Neural cell (in vitro differentiated cells): ENCODE measurements around the gene IFITM2. TPM values are rescaled to one million over a fixed set of nuclear protein-coding genes. Genes with fewer than 3 reads are reported as not detected.

Experiments used
- H2AFZ ChIP-seq: fragments of 200-600, 300-800 bp; sonication (generic), shearing (Covaris generic); 2 replicates; pipeline ENCODE4 v1.6.0; 2014; ENCODE audit warnings: low read depth, mild to moderate bottlenecking, antibody characterized with exemption, low read length, moderate library complexity
- H3F3A ChIP-seq: fragments of 200-600 bp; shearing (Covaris generic); 2 replicates; pipeline ENCODE4 v1.6.1; 2016; ENCODE audit warnings: mild to moderate bottlenecking, moderate library complexity, mixed read lengths, antibody characterized with exemption, low read length; ENCODE audit not compliant: insufficient read depth, poor library complexity, severe bottlenecking
- H3K27ac ChIP-seq: fragments of 200-600, 300-800 bp; sonication (generic), shearing (Covaris generic); 2 replicates; pipeline ENCODE4 v1.5.1; 2014; ENCODE audit warnings: mild to moderate bottlenecking, low read length, moderate library complexity
- H3K27me3 ChIP-seq: fragments of 300-800, 200-600 bp; sonication (generic), shearing (Covaris generic); 2 replicates; pipeline ENCODE4 v1.6.0; 2014; ENCODE audit warnings: mild to moderate bottlenecking, low read depth, low read length, moderate library complexity; ENCODE audit not compliant: insufficient read depth
- H3K36me3 ChIP-seq: fragments of 300-800, 200-600 bp; sonication (generic), shearing (Covaris generic); 2 replicates; pipeline ENCODE4 v1.5.1; 2014; ENCODE audit warnings: mild to moderate bottlenecking, antibody characterized with exemption, low read length, moderate library complexity; ENCODE audit not compliant: insufficient read depth
- H3K4me2 ChIP-seq: fragments of 300-800, 200-600 bp; sonication (generic), shearing (Covaris generic); 2 replicates; pipeline ENCODE4 v1.6.0; 2014; ENCODE audit warnings: mild to moderate bottlenecking, low read length
- H3K4me3 ChIP-seq: fragments of 300-800, 200-600 bp; sonication (generic), shearing (Covaris generic); 2 replicates; pipeline ENCODE4 v1.5.1; 2014; ENCODE audit warnings: mild to moderate bottlenecking, low read length, moderate library complexity
- H3K79me2 ChIP-seq: fragments of 200-600 bp; shearing (Covaris generic); replicated peaks from 2 replicates; pipeline ENCODE4 v1.6.0; 2014; ENCODE audit warnings: mild to moderate bottlenecking, low read length, moderate library complexity; ENCODE audit not compliant: insufficient read depth
- H3K9ac ChIP-seq: fragments of 300-800, 200-600 bp; sonication (generic), shearing (Covaris generic); 2 replicates; pipeline ENCODE4 v1.6.1; 2016; ENCODE audit warnings: mild to moderate bottlenecking, low read length, mixed read lengths
- H3K9me2 ChIP-seq: fragments of 200-600 bp; shearing (Covaris generic); 2 replicates; pipeline ENCODE4 v1.6.1; 2016; ENCODE audit warnings: mild to moderate bottlenecking, low read length, mixed read lengths; ENCODE audit not compliant: insufficient read depth
- H3K9me3 ChIP-seq: fragments of 200-600, 300-800 bp; sonication (generic), shearing (Covaris generic); 2 replicates; pipeline ENCODE4 v1.6.1; 2016; ENCODE audit warnings: mild to moderate bottlenecking, mixed run types, low read length, moderate library complexity, mixed read lengths
- H4K20me1 ChIP-seq: fragments of 200-600 bp; shearing (Covaris generic); 2 replicates; pipeline ENCODE4 v1.6.1; 2016; ENCODE audit warnings: mild to moderate bottlenecking, mixed run types; ENCODE audit not compliant: insufficient read depth
- EP300 ChIP-seq: fragments of 450-650 bp; conservative IDR thresholded peaks from 2 replicates; pipeline ENCODE4 v1.6.1; 2014; ENCODE audit warnings: antibody characterized with exemption, mild to moderate bottlenecking, moderate library complexity; ENCODE audit not compliant: poor library complexity, severe bottlenecking
- EZH2 ChIP-seq: fragments of 200-600, 300-800 bp; shearing (Covaris generic), sonication (generic); IDR thresholded peaks from 2 replicates; pipeline ENCODE4 v1.6.1; 2014; ENCODE audit warnings: antibody characterized with exemption, low read length, borderline replicate concordance, mild to moderate bottlenecking; ENCODE audit not compliant: insufficient read depth, poor library complexity, severe bottlenecking
- MXI1 ChIP-seq: fragments of 450-650 bp; conservative IDR thresholded peaks from 2 replicates; pipeline ENCODE4 v1.6.1; 2014; ENCODE audit warnings: antibody characterized with exemption, mild to moderate bottlenecking; ENCODE audit not compliant: poor library complexity, severe bottlenecking
- POLR2AphosphoS5 ChIP-seq: IDR thresholded peaks from 2 replicates; pipeline ENCODE4 v1.6.1; 2012
- RAD21 ChIP-seq: fragments of 450-650 bp; conservative IDR thresholded peaks from 2 replicates; pipeline ENCODE4 v1.6.1; 2014; ENCODE audit warnings: antibody characterized with exemption, mild to moderate bottlenecking, moderate library complexity
- SMC3 ChIP-seq: fragments of 450-650 bp; conservative IDR thresholded peaks from 2 replicates; pipeline ENCODE4 v1.6.1; 2014; ENCODE audit warnings: antibody characterized with exemption, mild to moderate bottlenecking, moderate library complexity; ENCODE audit not compliant: poor library complexity
- TAF1 ChIP-seq: IDR thresholded peaks from 2 replicates; pipeline ENCODE4 v1.6.1; 2012; ENCODE audit warnings: low read depth
- polyA plus RNA-seq: library from polyadenylated mRNA; depleted of rRNA; stranded (reverse); fragments of >200 nt; gene quantifications from 2 replicates; pipeline ENCODE4 v1.2.3, GENCODE V29; 2014
- TF ChIP-seq, protein P1 (sequence below): IDR thresholded peaks from 2 replicates; pipeline ENCODE4 v1.6.1; 2012; ENCODE audit warnings: borderline replicate concordance
- TF ChIP-seq, protein P2 (sequence below): fragments of 450-650 bp; IDR thresholded peaks from 2 replicates; pipeline ENCODE4 v1.5.1; 2014; ENCODE audit warnings: antibody characterized with exemption, mild to moderate bottlenecking, moderate library complexity; ENCODE audit not compliant: poor library complexity, severe bottlenecking

Gene IFITM2
- polyA plus RNA-seq, 1 donor from 2014 or later = not detected

DNA sequence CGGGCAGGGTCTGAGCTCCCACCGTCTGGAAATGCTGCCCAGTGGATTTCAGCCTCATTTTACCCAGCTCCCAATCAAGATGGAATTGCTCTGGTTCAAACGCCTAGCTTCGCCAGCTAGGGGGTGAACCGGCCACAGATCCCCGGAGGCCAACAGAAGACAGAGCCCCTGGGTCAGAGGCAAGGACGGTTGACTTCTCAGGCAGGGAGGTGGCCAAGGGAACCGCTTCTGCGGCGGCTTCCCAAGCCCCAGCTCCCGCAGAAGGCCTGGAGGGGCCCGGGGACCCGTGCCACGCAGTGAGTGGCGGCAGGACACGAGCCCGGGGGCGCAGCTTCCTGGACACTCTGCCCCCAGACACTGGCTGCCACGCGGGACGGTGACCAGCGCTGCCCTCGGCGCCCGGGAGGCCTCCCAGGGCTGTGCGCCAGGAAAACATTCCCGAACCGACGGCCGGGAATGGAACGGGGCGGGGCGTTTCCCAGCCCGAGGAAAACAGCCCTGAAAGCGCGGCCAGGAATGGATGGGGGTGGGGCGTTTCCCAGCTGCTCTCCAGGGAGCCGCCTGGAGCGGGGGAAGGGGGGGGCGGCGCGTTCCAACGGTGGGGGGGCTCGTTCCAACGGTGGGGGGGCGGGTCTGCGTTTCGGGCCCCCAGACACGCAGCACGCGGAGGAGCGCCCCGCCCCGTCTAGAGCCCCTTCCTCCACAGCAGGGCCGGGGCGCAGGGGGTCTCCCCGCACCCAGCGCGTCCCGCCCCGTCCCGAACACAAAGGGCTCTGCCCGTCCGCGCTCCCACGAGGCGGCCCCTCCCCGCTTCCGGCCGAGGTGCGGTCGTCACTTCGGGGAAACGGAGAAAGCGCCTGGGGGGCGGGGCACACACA is 48.2 kb downstream of the IFITM2 start:
- Histone ChIP-seq H3K9ac (peak overlapping the region; percentile 56), H2AFZ (no peak overlapping the region), H3K9me2 (no peaks in the 10 kb centered on the region), H3K79me2 (no peaks in the 10 kb centered on the region), H3K36me3 (no peaks in the 10 kb centered on the region), H3K27ac (no peak overlapping the region), H3K4me3 (peak overlapping the region; percentile 64), H3K9me3 (no peaks in the 10 kb centered on the region), H3K4me2 (no peak overlapping the region), H3K27me3 (no peaks in the 10 kb centered on the region), H3F3A (no peaks in the 10 kb centered on the region), H4K20me1 (no peaks in the 10 kb centered on the region)
- no peak for TF ChIP-seq SMC3
- TF ChIP-seq, protein P1, sequence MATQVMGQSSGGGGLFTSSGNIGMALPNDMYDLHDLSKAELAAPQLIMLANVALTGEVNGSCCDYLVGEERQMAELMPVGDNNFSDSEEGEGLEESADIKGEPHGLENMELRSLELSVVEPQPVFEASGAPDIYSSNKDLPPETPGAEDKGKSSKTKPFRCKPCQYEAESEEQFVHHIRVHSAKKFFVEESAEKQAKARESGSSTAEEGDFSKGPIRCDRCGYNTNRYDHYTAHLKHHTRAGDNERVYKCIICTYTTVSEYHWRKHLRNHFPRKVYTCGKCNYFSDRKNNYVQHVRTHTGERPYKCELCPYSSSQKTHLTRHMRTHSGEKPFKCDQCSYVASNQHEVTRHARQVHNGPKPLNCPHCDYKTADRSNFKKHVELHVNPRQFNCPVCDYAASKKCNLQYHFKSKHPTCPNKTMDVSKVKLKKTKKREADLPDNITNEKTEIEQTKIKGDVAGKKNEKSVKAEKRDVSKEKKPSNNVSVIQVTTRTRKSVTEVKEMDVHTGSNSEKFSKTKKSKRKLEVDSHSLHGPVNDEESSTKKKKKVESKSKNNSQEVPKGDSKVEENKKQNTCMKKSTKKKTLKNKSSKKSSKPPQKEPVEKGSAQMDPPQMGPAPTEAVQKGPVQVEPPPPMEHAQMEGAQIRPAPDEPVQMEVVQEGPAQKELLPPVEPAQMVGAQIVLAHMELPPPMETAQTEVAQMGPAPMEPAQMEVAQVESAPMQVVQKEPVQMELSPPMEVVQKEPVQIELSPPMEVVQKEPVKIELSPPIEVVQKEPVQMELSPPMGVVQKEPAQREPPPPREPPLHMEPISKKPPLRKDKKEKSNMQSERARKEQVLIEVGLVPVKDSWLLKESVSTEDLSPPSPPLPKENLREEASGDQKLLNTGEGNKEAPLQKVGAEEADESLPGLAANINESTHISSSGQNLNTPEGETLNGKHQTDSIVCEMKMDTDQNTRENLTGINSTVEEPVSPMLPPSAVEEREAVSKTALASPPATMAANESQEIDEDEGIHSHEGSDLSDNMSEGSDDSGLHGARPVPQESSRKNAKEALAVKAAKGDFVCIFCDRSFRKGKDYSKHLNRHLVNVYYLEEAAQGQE = peak; percentile 85

DNA sequence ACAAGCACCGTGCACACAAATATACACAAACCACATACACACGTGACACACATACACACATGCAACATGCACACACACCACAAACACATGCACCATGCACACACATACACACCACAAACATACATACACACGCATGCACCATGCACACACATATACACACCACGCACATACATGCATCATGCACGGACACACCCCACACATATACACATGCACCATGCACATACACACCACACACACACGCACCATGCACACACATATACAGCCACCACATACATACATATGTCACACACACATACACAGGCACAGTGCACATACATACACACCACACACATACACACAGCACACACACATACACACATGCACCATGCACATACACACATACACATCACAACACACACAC is 49.0 kb downstream of the IFITM2 start:
- TF ChIP-seq, protein P2, sequence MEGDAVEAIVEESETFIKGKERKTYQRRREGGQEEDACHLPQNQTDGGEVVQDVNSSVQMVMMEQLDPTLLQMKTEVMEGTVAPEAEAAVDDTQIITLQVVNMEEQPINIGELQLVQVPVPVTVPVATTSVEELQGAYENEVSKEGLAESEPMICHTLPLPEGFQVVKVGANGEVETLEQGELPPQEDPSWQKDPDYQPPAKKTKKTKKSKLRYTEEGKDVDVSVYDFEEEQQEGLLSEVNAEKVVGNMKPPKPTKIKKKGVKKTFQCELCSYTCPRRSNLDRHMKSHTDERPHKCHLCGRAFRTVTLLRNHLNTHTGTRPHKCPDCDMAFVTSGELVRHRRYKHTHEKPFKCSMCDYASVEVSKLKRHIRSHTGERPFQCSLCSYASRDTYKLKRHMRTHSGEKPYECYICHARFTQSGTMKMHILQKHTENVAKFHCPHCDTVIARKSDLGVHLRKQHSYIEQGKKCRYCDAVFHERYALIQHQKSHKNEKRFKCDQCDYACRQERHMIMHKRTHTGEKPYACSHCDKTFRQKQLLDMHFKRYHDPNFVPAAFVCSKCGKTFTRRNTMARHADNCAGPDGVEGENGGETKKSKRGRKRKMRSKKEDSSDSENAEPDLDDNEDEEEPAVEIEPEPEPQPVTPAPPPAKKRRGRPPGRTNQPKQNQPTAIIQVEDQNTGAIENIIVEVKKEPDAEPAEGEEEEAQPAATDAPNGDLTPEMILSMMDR = no peak
- TF ChIP-seq MXI1 = no peak
- no peak for TF ChIP-seq EZH2
- TF ChIP-seq TAF1 = no peak
- TF ChIP-seq POLR2AphosphoS5 = no peak
- H3K36me3 ChIP-seq = no peaks in the 10 kb centered on the region
- no peak overlapping the region for H3K27ac ChIP-seq

DNA sequence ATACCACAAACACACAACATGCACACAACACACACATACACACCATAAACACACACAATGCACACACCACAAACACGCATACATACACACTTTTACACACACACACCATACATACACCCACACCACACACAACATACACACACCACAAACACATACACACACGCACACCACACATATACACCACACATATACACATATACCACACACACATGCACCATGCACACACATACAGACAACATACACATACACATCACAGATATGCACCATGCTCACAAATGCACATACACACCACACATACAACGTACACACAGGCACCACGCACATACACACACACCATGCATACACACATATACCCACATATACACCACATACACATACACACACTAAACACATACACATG is 50.0 kb downstream of the IFITM2 start:
- H3K4me2 ChIP-seq = no peak overlapping the region
- no peak for TF ChIP-seq EZH2
- TF ChIP-seq SMC3 = no peak
- TF ChIP-seq POLR2AphosphoS5 = no peak
- TF ChIP-seq, protein P2 = no peak
- TF ChIP-seq MXI1 = no peak
- no peak for TF ChIP-seq RAD21
- no peak for TF ChIP-seq EP300
- TF ChIP-seq, protein P1 = no peak
- TF ChIP-seq TAF1 = no peak
- no peak overlapping the region for H3K27ac ChIP-seq
- no peak overlapping the region for H2AFZ ChIP-seq
- H3F3A ChIP-seq = no peaks in the 10 kb centered on the region
- no peaks in the 10 kb centered on the region for H3K36me3 ChIP-seq
- no peaks in the 10 kb centered on the region for H3K79me2 ChIP-seq
- H4K20me1 ChIP-seq = no peaks in the 10 kb centered on the region
- H3K9ac ChIP-seq = no peak overlapping the region
- H3K27me3 ChIP-seq = no peaks in the 10 kb centered on the region
- H3K9me3 ChIP-seq = no peaks in the 10 kb centered on the region
- no peak overlapping the region for H3K4me3 ChIP-seq
- H3K9me2 ChIP-seq = no peaks in the 10 kb centered on the region

More for the DNA sequence above, 49.0 kb downstream of the IFITM2 start:
- Histone ChIP-seq H3K9me3 (no peaks in the 10 kb centered on the region), H3K79me2 (no peaks in the 10 kb centered on the region), H4K20me1 (no peaks in the 10 kb centered on the region), H3K4me3 (no peak overlapping the region), H3K9ac (no peak overlapping the region), H3K4me2 (no peak overlapping the region), H3K27me3 (no peaks in the 10 kb centered on the region), H3K9me2 (no peaks in the 10 kb centered on the region), H2AFZ (no peak overlapping the region), H3F3A (no peaks in the 10 kb centered on the region)
